Stimulated activated CD4-positive, alpha-beta T cell treated with anti-CD3 and anti-CD28 coated beads, Interleukin-12 subunit alpha, Interleukin-12 subunit beta, amount 100 ng/mL, for 4 hours (primary cell): Measurements from ENCODE around the gene RBM8A.
"Not testable (repeated sequence)": the region's sequence is repeated elsewhere in the genome, so short reads cannot be mapped to it uniquely, and the experiment has no call there.

Experiments
- DNase-seq: peaks from one replicate; pipeline ENCODE4 v3.0.0-alpha.2; 2020

RBM8A gene

DNA sequence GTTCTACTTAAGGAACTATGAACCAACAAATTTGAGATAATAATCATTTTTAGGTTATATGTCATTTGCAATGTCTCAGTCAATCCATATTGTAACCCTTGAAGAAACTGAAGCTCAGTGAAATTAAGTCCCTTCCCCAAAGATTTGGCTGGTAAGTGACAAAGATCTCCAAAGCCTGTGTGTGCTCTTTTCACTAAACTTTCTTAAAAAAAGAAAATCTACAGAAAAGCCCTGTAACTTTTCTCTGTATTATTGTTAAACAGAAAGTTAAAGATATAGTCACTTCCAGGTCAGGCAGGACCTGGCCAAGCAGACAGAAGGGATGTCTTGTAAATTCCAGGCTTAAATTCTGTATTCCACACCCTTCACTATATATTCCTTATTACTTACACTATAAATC, 29.1 kb upstream of the RBM8A start:
- no peak for DNase-seq

DNA sequence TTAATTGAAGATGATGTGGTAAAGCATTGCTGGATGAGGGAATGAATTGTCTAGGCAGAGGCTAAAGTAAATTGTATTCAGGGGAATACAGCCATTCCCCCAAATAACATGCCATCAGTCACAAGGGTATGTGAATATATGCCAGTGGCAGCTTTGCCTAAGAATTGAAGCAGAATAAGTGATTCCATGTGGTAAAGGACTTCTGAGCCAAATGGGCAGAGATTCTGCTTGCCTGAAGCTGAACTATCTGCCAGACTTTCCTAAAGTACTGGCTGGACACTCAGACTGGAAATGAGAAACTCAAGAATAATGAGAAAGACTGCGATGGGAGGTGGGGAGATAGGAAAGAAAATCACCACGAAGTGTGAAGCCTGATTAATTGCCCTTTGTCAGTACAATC, 28.2 kb upstream of the RBM8A start:
- DNase-seq = no peak

DNA sequence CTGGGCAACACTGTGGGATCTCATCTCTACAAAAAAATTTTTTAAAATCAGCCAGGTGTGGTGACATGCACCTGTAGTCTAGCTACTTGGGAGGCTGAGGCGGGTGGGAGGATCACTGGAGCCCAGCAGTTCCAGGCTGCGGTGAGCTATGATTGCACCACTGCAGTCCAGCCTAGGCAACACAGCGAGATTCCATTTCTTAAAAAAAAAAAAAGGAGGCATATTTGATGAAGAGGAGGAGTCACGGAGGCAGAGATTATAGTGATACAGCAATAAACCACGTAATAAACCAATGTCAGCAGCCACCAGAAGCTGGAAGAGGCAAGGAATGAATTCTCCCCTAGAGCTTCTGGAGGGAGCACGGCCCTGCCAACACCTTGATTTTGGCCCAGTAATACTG, 26.6 kb upstream of the RBM8A start:
- no peak for DNase-seq

DNA sequence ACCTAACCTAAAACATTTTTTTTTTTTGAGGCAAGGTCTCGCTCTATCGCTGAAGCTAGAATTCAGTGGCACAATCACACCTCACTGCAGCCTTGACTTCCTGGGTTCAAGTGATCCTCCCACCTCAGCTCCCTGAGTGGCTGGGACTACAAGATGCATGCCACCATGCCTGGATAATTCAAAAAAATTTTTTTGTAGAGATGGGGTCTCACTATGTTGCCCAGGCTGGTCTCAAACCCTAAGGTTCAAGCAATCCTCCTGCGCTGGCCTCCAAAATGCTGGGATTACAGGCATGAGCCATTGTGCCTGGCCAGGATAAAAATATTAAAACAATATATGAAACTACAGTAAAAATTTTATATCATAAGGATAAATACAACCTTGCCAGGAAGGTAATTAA, 25.6 kb upstream of the RBM8A start:
- no peak for DNase-seq

DNA sequence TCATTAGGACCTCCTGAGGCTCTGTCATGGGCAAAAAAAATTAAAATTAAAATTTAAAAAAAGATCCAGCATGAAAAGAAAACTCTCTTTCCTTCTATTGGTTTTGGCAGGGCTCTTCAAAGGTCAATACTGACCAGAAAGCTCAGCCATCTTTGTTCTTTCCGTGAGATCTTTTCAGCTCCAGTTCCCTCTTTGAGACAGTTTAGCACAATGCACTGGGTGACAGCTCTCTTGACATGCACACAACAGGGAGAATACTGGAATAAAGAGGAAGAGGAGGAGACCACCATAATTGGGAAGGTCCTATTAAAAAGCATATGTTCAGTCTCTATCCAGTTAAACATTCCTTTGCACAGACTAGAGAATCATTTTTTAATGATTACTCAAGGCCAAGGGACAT, 24.2 kb upstream of the RBM8A start:
- DNase-seq = no peak

DNA sequence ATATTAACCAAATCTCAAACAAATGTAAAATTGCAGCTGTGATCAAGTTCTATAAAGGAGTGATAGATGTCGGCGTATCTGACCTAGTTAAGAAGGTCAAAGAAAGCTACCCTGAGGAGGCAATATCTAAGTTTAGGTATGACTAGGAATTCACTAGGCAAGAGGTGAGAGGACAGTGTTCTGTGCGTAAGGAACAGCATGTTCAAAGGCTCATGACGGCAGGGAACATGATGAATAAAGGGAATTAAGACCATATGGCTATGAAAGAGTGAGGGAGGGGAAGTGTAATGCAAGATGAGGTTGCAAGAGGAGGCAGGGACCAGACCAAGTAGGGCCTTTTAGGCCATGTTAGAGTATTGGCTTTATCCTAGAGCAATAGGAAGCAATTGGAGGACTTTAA, 21.9 kb upstream of the RBM8A start:
- no peak for DNase-seq

DNA sequence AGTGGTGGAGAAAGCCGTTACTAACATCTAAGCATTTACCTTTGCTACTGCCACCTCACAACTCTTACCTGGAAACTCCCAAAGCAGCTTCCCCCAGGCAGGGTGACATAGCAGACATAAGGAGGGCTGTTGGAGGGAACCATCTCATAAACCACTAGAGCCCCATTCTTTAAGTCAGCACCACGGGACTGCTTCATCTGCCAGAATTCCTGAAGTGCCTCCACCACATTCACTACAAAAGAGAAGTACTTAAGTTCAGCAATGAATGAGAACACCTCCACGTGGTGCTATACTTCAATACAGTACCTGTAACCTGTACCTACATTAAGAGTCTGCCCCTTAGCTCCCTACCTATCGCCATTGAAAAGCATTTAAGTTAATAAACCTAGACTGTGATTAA, 20.3 kb upstream of the RBM8A start:
- DNase-seq = no peak

DNA sequence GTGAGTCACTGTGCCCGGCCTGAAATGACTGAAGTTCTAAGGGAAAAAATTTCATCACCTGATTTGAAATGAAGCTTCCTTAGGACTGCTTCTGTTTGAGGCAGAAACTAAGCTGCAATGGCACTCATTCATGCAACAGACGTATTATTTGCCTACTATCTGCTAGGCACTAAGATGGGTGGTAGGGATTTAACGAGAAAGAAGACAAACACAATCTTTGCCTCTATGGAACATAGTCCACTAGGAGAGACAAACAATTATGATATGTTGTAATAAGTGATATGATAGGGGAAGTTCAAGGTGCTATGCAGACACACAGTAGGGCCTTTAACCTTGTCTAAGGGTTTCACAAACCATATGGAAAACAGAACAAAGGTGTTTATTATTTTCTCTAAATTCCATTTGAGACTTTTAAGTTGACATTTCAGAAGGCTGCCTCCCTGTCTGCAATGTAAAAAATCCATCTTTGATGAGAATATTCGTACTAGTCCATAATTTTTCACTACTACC, 19.2 kb upstream of the RBM8A start:
- no peak for DNase-seq

DNA sequence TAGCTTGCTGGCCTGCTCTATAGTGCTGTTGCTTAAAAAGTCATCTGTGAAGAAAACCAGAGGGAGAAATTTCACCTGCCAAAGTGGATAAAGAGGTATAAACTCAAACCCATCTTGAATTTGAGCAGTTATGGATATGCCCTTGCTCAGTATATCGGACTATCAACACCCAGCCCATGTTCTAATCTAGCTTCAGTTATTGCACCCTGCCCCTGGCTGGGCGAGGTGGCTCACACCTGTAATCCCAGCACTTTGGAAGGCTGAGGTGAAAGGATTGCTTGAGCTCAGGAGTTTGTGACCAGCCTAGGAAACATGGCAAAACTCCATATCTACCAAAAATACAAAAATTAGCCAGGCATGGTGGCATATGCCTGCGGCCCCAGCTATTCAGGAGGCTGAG, 17.2 kb upstream of the RBM8A start:
- no peak for DNase-seq

DNA sequence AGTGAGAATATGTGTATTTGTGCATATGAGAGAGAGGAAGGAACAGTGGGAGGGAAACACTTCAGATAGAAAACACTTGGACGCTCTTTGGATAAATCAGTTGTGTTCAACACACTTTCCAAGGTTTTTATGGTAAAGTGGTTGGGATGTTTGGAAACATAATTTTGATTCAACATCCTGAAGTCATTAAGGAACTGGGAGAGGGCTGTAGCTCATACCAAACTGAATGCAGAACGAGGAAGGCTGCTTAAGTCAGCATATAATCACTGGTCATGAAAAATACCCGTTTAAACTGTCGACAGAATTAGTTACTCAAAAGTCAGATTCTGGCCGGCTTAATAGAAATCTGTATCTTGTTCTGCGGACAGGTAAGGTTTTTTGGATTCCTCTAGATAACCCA, 15.6 kb upstream of the RBM8A start:
- no peak for DNase-seq

DNA sequence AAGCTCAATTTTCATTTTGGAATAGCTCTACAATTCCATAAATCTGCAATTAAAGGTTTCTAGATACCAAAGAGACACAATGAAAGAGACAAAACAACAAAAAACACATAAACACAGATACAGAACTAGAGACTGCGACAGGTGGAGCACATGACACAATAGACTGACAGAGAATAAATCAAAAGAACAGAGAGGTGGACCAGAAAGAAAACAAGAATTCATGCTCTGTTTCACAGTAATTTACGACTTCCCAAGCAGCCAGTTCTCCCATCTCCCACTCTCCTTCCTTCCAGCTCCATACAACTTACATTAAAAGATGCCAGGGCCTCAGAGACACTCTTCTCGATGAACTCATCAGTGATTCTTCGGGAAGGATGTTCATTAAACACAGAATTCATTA, 15.1 kb upstream of the RBM8A start:
- DNase-seq = no peak

DNA sequence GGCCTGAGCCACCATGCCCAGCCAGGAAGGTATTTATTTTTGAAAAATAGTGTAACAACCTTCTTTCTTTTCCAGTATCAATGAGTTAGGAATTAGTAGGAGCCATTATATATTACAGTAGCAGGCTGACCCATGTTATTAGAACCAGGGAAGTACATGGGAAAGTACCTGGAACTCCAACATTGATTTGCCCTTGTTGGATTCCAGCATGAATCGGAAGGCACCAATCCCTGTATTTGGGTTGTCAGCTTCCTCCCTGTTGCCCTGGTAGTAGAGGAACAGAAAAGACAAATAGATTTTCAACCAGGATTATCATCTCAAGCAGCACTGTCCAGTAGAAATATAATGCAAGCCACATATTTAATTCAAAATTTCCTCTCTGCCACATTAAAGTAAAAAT, 10.2 kb upstream of the RBM8A start:
- no peak for DNase-seq

DNA sequence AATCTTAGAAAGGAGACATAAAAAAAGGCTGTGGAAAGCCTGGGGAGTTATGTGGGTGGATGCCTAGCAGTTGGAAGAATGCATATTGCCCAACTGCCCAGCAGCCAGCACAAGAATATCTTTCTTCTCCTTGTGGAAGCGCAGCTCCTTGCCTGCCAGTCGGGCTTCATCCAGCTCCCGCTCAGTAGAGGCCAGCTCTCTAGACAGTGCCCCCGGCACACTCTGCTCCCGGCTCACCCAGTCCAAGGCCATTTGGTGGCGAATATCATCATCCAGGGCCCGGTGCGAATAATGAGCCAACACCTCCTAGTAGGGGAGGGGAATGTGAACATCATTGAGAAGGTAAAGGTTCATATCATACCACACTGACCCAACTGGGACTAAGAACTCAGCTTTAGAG, 9.0 kb upstream of the RBM8A start:
- DNase-seq = no peak

DNA sequence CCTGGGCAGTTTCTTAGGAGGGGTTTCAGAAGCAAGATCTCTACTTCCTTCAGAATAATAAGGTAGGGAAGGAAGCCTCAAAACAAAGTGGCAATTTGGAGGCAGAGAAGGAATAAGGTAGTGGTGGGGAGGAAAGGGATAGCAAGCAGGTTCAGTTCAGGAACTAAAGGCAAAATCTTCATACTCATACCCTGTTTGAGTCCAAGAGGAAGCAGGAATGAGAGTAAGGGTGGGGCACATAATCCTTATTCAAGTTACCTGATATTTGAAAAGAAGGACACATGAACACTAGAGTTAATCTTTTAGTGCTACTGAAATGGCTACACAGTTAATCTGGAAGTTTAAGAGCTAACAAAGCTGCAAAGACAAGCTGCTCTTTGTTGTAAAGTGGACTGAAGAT, 8.4 kb upstream of the RBM8A start:
- no peak for DNase-seq

DNA sequence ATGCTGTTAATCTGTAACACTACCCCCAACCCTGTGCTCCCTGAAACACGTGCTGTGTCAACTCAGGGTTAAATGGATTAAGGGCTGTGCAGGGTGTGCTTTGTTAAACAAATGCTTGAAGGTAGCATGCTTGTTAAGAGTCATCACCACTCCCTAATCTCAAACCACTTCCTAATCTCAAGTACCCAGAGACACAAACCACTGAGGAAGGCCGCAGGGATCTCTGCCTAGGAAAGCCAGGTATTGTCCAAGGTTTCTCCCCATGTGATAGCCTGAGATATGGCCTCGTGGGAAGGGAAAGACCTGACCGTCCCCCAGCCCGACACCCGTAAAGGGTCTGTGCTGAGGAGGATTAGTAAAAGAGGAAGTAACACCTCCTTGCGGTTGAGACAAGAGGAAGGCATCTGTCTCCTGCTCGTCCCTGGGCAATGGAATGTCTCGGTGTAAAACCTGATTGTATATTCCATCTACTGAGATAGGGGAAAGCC, 5.3 kb upstream of the RBM8A start:
- DNase-seq = not testable (repeated sequence)

DNA sequence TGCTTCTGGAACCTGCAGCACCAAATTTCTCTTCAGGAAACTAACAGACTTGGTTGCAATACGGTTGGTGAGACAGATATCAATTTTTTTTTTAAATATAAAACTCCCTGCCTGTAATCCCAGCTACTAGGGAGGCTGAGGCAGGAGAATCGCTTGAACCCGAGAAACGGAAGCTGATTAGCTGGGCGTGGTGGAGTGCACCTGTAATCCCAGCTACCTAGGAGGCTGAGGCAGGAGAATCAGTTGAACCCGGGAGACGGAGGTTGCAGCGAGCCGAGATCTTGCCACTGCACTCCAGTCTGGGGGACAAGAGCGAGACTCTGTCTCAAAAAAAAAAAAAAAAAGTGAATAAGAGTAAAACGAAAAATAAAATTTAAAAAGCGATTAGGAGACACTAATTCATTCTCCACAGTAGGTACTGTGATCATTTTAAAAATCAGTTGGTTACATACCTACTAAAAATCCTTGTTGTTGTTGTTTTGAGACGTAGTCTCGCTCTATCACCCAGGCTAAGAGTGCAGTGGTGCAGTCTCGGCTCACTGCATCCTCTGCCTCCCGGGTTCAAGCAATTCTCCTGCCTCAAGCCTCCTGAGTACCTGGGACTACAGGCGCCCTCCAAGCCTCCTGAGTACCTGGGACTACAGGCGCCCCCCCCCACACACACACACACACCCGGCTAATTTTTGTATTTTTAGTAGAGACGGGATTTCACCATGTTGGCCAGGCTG, 796 bp upstream of the RBM8A start:
- no peak for DNase-seq

DNA sequence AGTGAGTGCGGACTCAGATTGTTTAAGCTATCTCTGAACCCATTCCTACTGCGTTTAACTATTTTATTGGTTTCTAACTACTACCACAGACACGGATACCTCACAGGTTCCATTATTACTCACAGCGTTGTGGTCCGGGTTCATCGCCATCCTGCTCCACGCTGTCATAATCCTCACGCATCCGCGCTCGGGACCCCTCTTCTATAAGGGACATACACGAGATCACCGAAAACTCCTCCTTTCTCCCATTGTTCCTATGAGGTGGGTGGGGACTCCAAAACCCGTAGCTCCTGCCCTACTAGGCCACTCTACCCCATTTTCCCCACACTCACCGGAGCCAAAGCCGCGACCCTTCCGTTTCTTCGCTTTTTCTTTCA, 610 bp downstream of the RBM8A start:
- DNase-seq = peak; percentile 41

DNA sequence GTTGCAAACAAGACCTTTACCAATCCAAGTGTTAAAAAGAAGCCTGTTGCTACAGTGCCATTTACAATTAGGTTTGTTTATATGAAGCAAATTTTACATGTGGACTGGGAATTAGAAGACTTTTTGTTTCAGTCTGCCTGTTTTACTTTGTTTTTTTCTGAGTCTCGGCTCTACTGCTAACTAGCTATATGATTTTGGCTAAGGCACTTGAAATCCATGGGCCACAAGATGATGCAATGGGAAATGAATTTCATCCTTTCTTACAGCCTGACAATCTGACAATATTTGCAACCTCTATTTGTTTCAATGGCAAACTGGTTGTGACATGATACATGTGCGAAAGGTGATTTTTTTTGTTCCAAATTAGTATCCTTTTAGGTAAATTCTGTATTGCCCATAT, 5.0 kb downstream of the RBM8A start:
- DNase-seq = no peak

DNA sequence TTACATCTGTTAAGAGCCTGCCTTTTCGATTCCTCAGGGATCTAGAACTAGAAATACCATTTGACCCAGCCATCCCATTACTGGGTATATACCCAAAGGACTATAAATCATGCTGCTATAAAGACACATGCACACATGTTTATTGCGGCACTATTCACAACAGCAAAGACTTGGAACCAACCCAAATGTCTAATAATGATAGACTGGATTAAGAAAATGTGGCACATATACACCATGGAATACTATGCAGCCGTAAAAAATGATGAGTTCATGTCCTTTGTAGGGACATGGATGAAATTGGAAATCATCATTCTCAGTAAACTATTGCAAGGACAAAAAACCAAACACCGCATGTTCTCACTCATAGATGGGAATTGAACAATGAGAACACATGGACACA, 7.0 kb downstream of the RBM8A start:
- not testable (repeated sequence) for DNase-seq

DNA sequence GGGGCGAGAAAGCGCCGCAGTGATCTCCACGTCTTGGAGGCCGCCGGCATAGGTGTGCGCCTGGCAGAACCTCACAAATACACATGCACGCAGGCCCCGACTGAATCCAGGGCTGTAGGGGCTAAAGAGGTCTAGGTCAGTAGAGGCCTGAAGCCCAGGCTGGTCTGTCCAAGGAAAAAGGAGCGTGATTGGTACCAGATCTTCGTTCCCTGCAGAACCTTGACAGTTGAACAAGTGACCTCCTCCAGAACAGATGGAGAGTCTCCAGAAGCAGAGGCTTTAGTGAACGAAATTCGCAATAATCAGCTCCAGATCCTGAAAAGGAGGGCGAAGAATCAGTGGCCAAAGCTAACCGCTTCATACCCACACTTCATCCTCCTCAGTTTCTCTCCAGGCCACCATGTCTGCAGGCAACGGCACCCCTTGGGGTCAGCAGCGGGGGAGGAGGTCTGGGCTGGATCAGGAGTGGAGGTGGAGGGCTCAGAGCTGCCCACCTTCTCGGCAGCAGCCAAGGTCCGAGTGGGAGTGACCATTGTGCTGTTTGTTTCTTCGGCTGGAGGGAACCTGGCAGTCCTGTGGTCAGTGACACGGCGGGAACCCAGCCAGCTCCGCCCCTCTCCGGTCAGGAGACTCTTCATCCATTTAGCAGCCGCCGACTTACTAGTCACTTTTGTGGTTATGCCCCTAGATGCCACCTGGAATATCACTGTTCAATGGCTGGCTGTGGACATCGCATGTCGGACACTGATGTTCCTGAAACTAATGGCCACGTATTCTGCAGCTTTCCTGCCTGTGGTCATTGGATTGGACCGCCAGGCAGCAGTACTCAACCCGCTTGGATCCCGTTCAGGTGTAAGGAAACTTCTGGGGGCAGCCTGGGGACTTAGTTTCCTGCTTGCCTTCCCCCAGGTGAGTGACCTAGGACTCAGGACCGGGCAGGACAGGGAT, 8.0 kb downstream of the RBM8A start:
- DNase-seq = no peak

DNA sequence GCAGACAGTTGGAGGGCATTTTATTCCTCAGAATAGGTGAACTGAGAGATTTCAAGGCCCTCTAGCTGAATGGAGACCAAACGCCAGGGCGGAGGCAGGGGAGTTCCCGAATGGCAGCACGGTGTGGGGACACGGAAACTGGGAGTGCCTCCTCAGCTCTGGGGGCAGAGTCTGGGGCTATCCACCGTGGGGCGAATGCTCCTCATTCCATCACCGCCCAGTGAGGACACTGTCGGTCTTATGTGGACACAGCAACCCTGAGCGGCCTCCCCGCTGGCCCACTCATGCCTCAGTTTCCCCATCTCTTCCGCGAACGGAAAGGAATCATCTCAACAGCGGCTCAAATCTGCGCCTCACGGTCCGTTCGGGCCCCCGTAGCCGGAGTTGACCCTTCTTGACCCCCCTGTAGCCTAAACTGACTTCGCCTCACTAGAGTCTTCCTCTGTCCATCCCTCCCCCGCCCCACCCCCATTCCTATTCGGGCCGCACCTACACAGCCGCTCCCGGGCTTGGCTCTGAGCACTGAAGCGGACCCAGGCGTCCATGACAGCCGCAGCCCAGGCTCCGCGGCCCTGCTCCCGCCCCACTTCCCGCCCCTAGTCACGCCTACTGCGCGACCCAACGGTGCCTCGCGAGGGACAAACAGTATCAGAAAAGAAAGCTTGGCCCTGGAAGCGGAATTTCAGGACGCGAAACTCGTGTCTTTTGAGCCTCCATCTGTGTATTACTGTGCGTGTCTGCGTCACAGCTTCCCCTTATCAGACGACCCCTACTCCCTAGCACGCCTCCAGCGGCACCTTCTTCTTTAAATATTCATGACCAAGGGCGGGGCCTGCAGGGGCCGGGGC, 8.9 kb downstream of the RBM8A start, which contains the start of gene PEX11B:
Gene PEX11B (minus strand): TSS at position 574 of the 848 bp plus-strand sequence. CDS start 29 bp downstream, at position 545.
- DNase-seq = peak; percentile 91

DNA sequence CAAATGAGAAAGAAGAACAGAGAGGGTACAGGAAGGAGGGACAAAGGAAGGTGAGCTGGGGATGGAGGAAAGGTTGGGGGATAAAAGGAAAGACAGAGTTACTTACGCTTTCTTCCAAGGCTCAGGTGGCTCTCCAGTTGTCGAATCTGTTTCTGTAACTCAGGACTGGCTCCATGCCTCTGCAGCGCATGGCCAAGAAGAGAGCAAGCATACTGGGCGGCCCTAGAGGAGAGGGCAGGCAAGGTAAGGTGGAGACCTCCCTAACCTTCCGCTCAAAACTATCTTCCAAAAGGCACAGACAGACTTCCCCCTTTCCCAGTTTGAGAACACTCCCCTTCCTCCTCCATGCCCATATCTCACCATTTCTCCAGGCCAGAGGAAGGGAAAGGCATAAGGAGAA, 9.7 kb downstream of the RBM8A start:
- no peak for DNase-seq

DNA sequence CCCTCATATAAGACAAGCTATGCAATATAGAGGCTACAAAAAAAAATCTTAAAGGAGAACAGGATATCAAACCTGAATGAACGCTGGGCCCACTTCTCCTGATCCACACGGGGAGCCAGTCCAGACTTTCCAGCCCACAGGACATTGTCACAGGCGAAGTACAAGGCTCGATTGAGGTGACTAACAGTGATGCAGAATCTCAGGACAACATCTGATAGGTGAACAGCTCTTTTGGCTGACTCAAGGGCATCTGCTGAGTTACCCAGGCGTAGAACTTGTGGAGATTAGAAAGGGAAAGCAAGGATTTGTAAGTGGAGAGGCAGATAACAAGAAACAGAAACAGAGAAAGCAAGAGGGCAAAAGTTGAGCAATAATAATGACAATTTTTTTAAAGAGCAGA, 10.5 kb downstream of the RBM8A start:
- no peak for DNase-seq
